Kidney epithelial cell (primary cell): ENCODE data around the gene ME2. TPM values are rescaled to one million over a fixed set of nuclear protein-coding genes. Genes with fewer than 3 reads are reported as not detected.

Source experiments
- DNase-seq: peaks from one replicate; pipeline ENCODE4 v3.0.0-alpha.2; 2010; ENCODE audit warnings: low read depth
- H3K27me3 ChIP-seq: 2 replicates; pipeline ENCODE4 v1.6.0; 2011; ENCODE audit warnings: low read length; ENCODE audit not compliant: control insufficient read depth, insufficient read depth
- H3K36me3 ChIP-seq: 2 replicates; pipeline ENCODE4 v1.5.1; 2011; ENCODE audit warnings: low read length; ENCODE audit not compliant: control insufficient read depth, insufficient read depth
- H3K4me3 ChIP-seq: 2 replicates; pipeline ENCODE4 v1.5.1; 2011; ENCODE audit warnings: low read depth, mild to moderate bottlenecking, control low read depth, low read length
- total RNA-seq: library from RNA; depleted of rRNA; stranded (reverse); fragments of >200 nt; gene quantifications from 2 replicates; pipeline ENCODE4 v1.2.3, GENCODE V29; 2015
- TF ChIP-seq, protein P1 (sequence below): IDR thresholded peaks from 2 replicates; pipeline ENCODE4 v1.5.1; 2011; ENCODE audit warnings: mild to moderate bottlenecking, moderate library complexity, low read length, control low read depth, inconsistent platforms; ENCODE audit not compliant: insufficient read depth, poor library complexity, severe bottlenecking

Gene ME2
- total RNA-seq, 1 donor from 2014 or later: 72.4 TPM

DNA sequence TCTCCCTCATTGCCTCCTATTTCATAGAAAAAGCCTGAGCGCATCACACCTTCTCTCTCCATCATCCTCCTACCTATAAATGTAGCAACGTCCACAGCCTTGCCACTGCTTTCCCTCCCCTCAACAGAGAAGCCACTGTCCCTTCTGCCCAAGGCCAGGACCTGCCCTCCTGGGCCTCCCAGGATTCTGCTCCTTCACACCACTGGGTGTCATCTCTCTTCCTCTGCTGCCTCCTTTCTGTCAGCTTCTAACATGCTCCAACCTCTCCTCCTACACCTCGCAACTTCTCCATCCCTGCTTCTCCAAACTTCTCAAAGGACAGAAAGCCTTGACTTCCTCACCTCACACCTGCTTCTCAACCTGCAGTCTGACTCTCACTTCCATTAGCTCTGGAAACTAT, 21.2 kb upstream of the ME2 start:
- Histone ChIP-seq H3K36me3 (no peaks in the 10 kb centered on the region), H3K27me3 (no peaks in the 10 kb centered on the region), H3K4me3 (no peak overlapping the region)
- no peak for DNase-seq
- TF ChIP-seq, protein P1, sequence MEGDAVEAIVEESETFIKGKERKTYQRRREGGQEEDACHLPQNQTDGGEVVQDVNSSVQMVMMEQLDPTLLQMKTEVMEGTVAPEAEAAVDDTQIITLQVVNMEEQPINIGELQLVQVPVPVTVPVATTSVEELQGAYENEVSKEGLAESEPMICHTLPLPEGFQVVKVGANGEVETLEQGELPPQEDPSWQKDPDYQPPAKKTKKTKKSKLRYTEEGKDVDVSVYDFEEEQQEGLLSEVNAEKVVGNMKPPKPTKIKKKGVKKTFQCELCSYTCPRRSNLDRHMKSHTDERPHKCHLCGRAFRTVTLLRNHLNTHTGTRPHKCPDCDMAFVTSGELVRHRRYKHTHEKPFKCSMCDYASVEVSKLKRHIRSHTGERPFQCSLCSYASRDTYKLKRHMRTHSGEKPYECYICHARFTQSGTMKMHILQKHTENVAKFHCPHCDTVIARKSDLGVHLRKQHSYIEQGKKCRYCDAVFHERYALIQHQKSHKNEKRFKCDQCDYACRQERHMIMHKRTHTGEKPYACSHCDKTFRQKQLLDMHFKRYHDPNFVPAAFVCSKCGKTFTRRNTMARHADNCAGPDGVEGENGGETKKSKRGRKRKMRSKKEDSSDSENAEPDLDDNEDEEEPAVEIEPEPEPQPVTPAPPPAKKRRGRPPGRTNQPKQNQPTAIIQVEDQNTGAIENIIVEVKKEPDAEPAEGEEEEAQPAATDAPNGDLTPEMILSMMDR: no peak

DNA sequence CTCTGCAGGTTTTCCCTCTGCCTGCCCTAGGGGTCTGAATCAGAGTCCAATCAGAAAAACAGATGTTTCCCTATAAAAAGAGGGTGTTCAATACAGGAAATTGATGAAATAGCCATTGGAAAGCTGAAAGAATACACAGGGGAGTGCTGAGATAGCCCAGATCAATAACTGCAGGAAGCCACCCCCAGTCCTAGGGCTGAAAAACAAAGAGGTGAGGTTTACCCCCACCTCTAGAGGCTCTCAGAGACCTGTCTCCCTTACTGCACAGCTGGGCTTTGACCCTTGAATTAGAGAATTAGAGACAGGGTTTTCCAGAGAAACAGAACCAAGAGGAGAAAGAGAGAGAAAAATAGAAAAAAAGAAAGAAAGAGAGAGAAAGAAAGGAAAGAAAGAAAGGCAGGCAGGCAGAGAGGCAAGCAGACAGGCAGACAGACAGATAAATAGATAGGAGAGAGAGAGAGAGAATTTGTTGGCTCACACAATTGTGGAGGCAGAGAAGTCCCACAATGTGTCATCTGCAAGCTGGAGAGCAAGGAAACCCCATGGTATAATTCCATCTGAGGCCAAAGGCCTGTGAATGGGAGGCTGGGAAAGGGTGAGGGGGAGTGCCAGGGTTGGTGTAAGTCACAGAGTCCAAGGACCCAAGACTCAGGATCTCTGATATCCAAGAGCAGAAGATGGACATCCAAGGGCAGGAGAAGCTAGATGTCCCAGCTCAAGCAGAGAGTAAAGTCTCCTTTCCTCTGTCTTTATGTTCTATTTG, 18.9 kb upstream of the ME2 start:
- TF ChIP-seq, protein P1: no peak
- DNase-seq: no peak
- H3K4me3 ChIP-seq: no peak overlapping the region
- H3K27me3 ChIP-seq: no peaks in the 10 kb centered on the region
- no peaks in the 10 kb centered on the region for H3K36me3 ChIP-seq

DNA sequence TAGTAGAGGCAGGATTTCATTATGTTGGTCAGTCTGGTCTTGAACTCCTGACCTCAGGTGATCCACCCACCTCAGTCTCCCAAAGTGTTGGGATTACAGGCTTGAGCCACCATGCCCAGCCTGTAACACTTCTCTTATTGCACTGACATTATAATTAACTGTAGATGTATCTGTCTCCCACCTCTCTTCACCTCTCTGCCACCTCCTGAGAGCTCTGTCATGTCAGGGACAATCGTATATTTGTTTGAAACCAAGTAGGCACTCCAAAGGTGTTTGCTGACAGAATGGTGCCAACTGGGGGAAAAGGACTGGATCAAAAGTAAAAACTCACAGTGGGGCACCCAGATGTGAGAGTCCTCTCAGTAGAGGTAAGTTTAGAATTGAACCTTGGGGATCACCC, 17.3 kb upstream of the ME2 start:
- DNase-seq: no peak
- H3K4me3 ChIP-seq: no peak overlapping the region
- TF ChIP-seq, protein P1: no peak
- no peaks in the 10 kb centered on the region for H3K36me3 ChIP-seq
- H3K27me3 ChIP-seq: no peaks in the 10 kb centered on the region

DNA sequence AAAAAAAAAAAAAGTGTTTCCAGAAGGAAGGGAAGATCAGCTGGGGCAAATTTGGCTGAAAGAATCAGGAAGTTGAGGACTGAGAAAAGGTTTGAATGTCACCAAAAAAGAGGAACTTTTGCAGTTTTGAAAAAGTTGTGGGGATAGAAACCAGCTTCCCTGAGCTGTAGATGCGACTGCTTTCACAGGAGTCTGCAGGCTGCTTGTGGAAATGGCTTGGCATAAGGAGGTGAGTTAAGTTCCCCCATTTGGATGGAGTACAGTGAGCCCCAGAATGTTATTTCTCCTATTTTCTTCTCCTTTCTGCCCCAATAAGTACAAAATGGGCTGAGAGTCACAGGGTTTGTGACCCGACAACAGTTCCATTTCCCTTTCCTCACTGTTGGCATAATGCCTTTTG, 16.5 kb upstream of the ME2 start:
- no peaks in the 10 kb centered on the region for H3K27me3 ChIP-seq
- no peak for DNase-seq
- no peak overlapping the region for H3K4me3 ChIP-seq
- no peaks in the 10 kb centered on the region for H3K36me3 ChIP-seq
- TF ChIP-seq, protein P1: no peak

DNA sequence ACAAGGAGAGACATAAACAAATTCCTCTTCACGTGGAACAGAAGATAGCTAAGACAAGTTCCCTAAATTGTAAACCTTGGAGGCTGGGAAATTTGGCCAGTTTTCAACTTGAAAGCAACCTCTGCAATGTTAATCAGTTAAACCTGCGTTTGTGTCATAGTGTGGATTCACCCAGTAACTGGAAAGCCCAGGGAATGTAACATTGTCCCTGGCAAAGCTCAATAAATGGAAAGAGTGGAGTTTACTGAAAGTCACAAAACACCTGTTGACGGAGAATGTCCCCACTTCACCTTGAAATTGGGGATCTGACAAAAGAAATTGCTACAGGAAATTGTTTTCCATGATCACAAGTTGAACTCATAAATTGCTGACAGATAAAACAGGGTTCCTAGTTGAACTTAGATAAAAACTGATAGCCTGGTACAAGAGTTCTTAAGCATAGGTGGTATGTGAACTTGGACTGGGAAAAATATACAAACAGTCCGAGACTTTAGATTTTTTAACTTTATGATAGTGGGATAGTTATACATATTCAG, 15.0 kb upstream of the ME2 start:
- no peak for DNase-seq
- Histone ChIP-seq H3K4me3 (no peak overlapping the region), H3K27me3 (no peaks in the 10 kb centered on the region), H3K36me3 (no peaks in the 10 kb centered on the region)
- TF ChIP-seq, protein P1: no peak

DNA sequence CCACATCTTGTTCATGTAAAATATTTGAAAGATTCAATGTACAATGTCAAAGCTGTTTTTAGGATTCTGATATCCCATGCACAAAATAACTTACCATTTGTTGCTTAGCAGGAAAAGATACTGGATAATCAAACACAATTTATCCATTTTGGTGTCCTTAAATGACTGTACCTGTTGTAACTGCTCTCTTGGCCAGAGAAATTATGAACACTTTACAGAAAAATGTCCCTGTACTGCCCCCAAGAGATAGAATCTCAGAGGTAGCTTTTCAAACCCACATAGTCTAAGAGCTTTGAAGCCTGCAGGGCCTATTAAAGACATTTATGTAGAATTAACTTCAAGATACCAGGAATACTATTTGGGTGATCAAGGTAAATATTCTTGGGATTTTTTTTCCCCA, 12.2 kb upstream of the ME2 start:
- DNase-seq: no peak
- Histone ChIP-seq H3K36me3 (no peaks in the 10 kb centered on the region), H3K27me3 (no peaks in the 10 kb centered on the region), H3K4me3 (no peak overlapping the region)
- TF ChIP-seq, protein P1: peak; percentile 19
